CD4-positive, alpha-beta T cell (primary cell): Measurements from ENCODE around the gene AQP9. TPM values are rescaled to one million over a fixed set of nuclear protein-coding genes. Genes with fewer than 3 reads are reported as not detected.

Experiments used
- ATAC-seq: fragments of 200-7000 bp; cut with Tn5 transposase; one replicate; pipeline ENCODE4 v1.10.0; 2022; ENCODE audit warnings: mild to moderate bottlenecking; ENCODE audit not compliant: poor library complexity
- CTCF ChIA-PET: fragments of 350-600 bp; sonication (Branson Sonifier 250); formaldehyde crosslinking; loops from one replicate; lab custom pipeline; 2021; ENCODE audit warnings: antibody characterized with exemption, inconsistent platforms; lab: Charles Lee
- POLR2A ChIA-PET: fragments of 350-600 bp; sonication (Branson Sonifier 250); formaldehyde crosslinking; loops from one replicate; lab custom pipeline; 2021; ENCODE audit warnings: antibody characterized with exemption, inconsistent platforms; lab: Charles Lee
- DNase-seq, 14 experiments: peaks; one replicate each; pipeline ENCODE4 v3.0.0-alpha.2; 2013 to 2020; ENCODE audit warnings: mixed read lengths in 2 of 14
- H3K27ac ChIP-seq, 2 donors: one replicate each; pipeline versions ENCODE4 v1.5.1 to v1.7.0; 2013; ENCODE audit warnings: low read length in 2 of 2, low read depth in 1 of 2, mild to moderate bottlenecking in 1 of 2
- H3K27me3 ChIP-seq, 2 experiments: 1 replicate in 1 of 2; 2 replicates in 1 of 2; pipeline versions ENCODE4 v1.6.1 to v1.7.0; 2013; ENCODE audit warnings: low read length in 2 of 2, control low read depth in 1 of 2, mild to moderate bottlenecking in 1 of 2, moderate library complexity in 1 of 2; ENCODE audit not compliant: insufficient read depth in 2 of 2, control insufficient read depth in 1 of 2
- H3K36me3 ChIP-seq: one replicate; pipeline ENCODE4 v1.6.1; 2013; ENCODE audit warnings: low read length, control low read depth; ENCODE audit not compliant: insufficient read depth
- H3K4me1 ChIP-seq: one replicate; pipeline ENCODE4 v1.6.1; 2013; ENCODE audit warnings: low read length, control low read depth; ENCODE audit not compliant: insufficient read depth
- H3K4me3 ChIP-seq: one replicate; pipeline ENCODE4 v1.5.1; 2013; ENCODE audit warnings: mild to moderate bottlenecking, low read length, moderate library complexity
- H3K9me3 ChIP-seq, 2 experiments: 1 replicate in 1 of 2; 2 replicates in 1 of 2; pipeline versions ENCODE4 v1.6.1 to v1.7.0; 2013; ENCODE audit warnings: low read length in 2 of 2, mild to moderate bottlenecking in 2 of 2, control low read depth in 1 of 2, moderate library complexity in 1 of 2; ENCODE audit not compliant: control insufficient read depth in 1 of 2, insufficient read depth in 1 of 2
- H3K27ac Mint-ChIP-seq: one replicate; pipeline ENCODE4 v1.8.0; 2020; ENCODE audit warnings: mixed read lengths
- H3K27me3 Mint-ChIP-seq: one replicate; pipeline ENCODE4 v1.8.0; 2021; ENCODE audit warnings: mixed read lengths
- H3K36me3 Mint-ChIP-seq: one replicate; pipeline ENCODE4 v1.8.0; 2021; ENCODE audit warnings: low read depth, mixed read lengths
- H3K4me1 Mint-ChIP-seq: one replicate; pipeline ENCODE4 v1.8.0; 2021; ENCODE audit warnings: low read depth, mixed read lengths
- H3K4me3 Mint-ChIP-seq: one replicate; pipeline ENCODE4 v1.8.0; 2020; ENCODE audit warnings: mild to moderate bottlenecking, mixed read lengths
- H3K9me3 Mint-ChIP-seq: one replicate; pipeline ENCODE4 v1.8.0; 2020; ENCODE audit warnings: mixed read lengths
- intact Hi-C, 2 experiments: fragments of 100-400 bp; cut with DNase I in 1 of 2; cut with micrococcal nuclease in 1 of 2; formaldehyde crosslinking; loops; one replicate each; pipeline versions ENCODE4 v1.15.1 to v1.9.0; 2023 to 2025; cut with DNase I, micrococcal nuclease
- total RNA-seq, 174 experiments: library from RNA in 2 of 174; stranded (reverse) in 2 of 174; gene quantifications; one replicate each; pipeline ENCODE4 v1.2.3 and lab custom pipeline; 2021 to 2026
- TF ChIP-seq, protein P1 (sequence below): fragments of 200-600 bp; IDR thresholded peaks from one replicate; pipeline ENCODE4 v1.8.0; 2022; ENCODE audit warnings: antibody characterized with exemption, mild to moderate bottlenecking

Gene AQP9
- total RNA-seq, 2 experiments from 2014 or later = 0.31 to 0.55 TPM

DNA sequence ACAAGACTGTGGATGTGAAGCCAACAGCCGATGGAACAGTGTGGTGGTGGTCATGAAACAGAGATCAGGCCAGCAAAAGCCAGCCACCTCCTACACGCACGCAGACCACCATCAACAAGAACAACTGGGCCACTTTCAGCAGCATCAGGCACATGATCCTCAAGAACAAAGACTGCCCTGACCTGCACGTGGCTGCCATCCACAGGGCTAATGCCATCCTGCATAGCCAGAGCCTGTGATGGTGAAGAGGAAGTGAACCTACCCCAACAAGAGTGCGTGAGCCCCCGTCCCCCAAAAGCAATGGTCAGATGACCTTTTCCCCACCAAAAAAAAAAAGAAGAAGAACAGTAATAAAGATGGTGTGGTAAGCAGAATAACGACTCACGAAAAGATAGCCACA, 62.6 kb downstream of the AQP9 start:
- Histone ChIP-seq H3K4me1 (no peaks in the 10 kb centered on the region), H3K9me3 (no peaks in the 10 kb centered on the region), H3K27me3 (no peaks in the 10 kb centered on the region), H3K4me3 (no peak overlapping the region), H3K36me3 (no peaks in the 10 kb centered on the region), H3K27ac (no peak overlapping the region)
- ATAC-seq (no peak), DNase-seq (no peak)
- Mint-ChIP-seq H3K9me3 (peaks cover 3% of the 10 kb centered on the region), H3K4me1 (no peaks in the 10 kb centered on the region), H3K36me3 (no peaks in the 10 kb centered on the region), H3K27me3 (peaks cover 21% of the 10 kb centered on the region), H3K27ac (no peak overlapping the region), H3K4me3 (no peak overlapping the region)
- CTCF ChIA-PET = no interaction called here
- TF ChIP-seq, protein P1, sequence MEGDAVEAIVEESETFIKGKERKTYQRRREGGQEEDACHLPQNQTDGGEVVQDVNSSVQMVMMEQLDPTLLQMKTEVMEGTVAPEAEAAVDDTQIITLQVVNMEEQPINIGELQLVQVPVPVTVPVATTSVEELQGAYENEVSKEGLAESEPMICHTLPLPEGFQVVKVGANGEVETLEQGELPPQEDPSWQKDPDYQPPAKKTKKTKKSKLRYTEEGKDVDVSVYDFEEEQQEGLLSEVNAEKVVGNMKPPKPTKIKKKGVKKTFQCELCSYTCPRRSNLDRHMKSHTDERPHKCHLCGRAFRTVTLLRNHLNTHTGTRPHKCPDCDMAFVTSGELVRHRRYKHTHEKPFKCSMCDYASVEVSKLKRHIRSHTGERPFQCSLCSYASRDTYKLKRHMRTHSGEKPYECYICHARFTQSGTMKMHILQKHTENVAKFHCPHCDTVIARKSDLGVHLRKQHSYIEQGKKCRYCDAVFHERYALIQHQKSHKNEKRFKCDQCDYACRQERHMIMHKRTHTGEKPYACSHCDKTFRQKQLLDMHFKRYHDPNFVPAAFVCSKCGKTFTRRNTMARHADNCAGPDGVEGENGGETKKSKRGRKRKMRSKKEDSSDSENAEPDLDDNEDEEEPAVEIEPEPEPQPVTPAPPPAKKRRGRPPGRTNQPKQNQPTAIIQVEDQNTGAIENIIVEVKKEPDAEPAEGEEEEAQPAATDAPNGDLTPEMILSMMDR = no peak
- POLR2A ChIA-PET = no interaction called here
- intact Hi-C loops = no loop called here

DNA sequence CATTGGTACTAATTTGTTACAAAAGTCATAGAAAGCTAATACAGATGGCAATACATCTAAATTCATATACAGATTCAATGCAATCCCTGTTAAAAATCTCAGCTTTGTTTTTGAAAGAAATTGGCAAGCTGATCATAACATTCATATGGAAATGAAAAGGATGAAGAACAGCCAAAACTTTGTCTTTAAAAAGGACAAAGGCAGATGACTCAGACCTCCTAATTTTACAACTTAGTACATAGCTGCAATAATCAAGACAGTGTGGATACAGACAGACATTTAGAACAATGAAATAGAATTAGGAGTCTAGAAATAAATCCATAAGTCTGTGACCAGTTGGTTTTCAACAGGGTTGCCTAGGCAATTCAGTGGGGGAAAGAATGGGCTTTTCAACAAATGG, 63.3 kb downstream of the AQP9 start:
- Mint-ChIP-seq H3K27ac (no peak overlapping the region), H3K36me3 (no peaks in the 10 kb centered on the region), H3K4me3 (no peak overlapping the region), H3K27me3 (peaks cover 16% of the 10 kb centered on the region), H3K4me1 (no peaks in the 10 kb centered on the region), H3K9me3 (peaks cover 3% of the 10 kb centered on the region)
- ChIA-PET CTCF (no interaction called here), POLR2A (no interaction called here)
- ATAC-seq (no peak), DNase-seq (no peak)
- no peak overlapping the region for H3K4me3 ChIP-seq
- no peaks in the 10 kb centered on the region for H3K36me3 ChIP-seq
- no peaks in the 10 kb centered on the region for H3K27me3 ChIP-seq
- no peak overlapping the region for H3K27ac ChIP-seq
- no peaks in the 10 kb centered on the region for H3K4me1 ChIP-seq
- TF ChIP-seq, protein P1 = no peak
- H3K9me3 ChIP-seq = no peaks in the 10 kb centered on the region
- intact Hi-C loops = no loop called here

DNA sequence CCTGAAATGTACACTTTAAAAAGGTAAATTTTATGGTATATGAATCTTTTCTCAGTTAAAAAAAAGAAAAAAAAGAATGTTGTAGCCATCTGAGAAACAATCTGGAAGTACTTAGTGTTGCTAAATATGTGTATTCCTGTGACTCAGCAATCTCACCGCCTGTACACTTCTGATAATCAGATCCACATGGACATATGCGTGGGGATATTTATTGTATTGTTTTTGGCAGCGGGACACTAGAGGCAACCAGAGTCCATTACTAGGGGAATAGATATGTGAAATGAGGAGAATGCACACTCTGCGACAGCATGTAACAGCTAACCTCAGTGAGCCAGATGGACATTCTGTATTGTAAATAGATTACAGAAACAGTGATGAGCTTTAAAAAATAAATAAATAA, 65.4 kb downstream of the AQP9 start:
- Histone ChIP-seq H3K36me3 (no peaks in the 10 kb centered on the region), H3K4me3 (no peak overlapping the region), H3K4me1 (peaks cover 4% of the 10 kb centered on the region), H3K27me3 (no peaks in the 10 kb centered on the region), H3K9me3 (no peaks in the 10 kb centered on the region), H3K27ac (no peak overlapping the region)
- Mint-ChIP-seq H3K4me3 (no peak overlapping the region), H3K9me3 (peaks cover 3% of the 10 kb centered on the region), H3K27ac (no peak overlapping the region), H3K36me3 (no peaks in the 10 kb centered on the region), H3K27me3 (peaks cover 4% of the 10 kb centered on the region), H3K4me1 (no peaks in the 10 kb centered on the region)
- DNase-seq = no peak
- TF ChIP-seq, protein P1 = no peak
- ChIA-PET CTCF (no interaction called here), POLR2A (interaction anchor here (0.7 kb wide), 1 partner anchor 888 kb away, joined by 3 read pairs; no protein-coding TSS in a partner anchor)
- intact Hi-C loops = no loop called here
- no peak for ATAC-seq
